NCI-H2196 (cell line): Measurements from ENCODE around the gene ANKRD10.
"Not testable (repeated sequence)": the region's sequence is repeated elsewhere in the genome, so short reads cannot be mapped to it uniquely, and the experiment has no call there.

Source experiments
- DNase-seq: peaks from one replicate; lab custom pipeline; 2025; ENCODE audit not compliant: unreplicated experiment; lab: John Stamatoyannopoulos, UW

Gene ANKRD10

GRCh38 chr13:110869805-110870706 lies 44.8 kb downstream of the ANKRD10 start:
- DNase-seq = no peak

GRCh38 chr13:110869231-110869804 lies 45.6 kb downstream of the ANKRD10 start:
- DNase-seq = no peak

GRCh38 chr13:110868720-110869119 lies 46.1 kb downstream of the ANKRD10 start:
- DNase-seq = no peak

- no peak for DNase-seq
These were observed 47.5 kb downstream of the ANKRD10 start for GRCh38 chr13:110867380-110867779.

GRCh38 chr13:110866491-110867170 lies 48.2 kb downstream of the ANKRD10 start:
- no peak for DNase-seq

GRCh38 chr13:110863685-110864084 lies 51.2 kb downstream of the ANKRD10 start:
- no peak for DNase-seq

GRCh38 chr13:110860983-110861382 lies 53.9 kb downstream of the ANKRD10 start:
- no peak for DNase-seq

GRCh38 chr13:110856942-110857835 lies 57.7 kb downstream of the ANKRD10 start:
- no peak for DNase-seq

- DNase-seq = no peak
These were observed 59.5 kb downstream of the ANKRD10 start for GRCh38 chr13:110855363-110855762.

GRCh38 chr13:110854866-110855265 lies 60.0 kb downstream of the ANKRD10 start:
- DNase-seq = no peak

GRCh38 chr13:110853235-110853721 lies 61.6 kb downstream of the ANKRD10 start:
- no peak for DNase-seq

GRCh38 chr13:110850840-110851239 lies 64.0 kb downstream of the ANKRD10 start:
- DNase-seq = no peak

GRCh38 chr13:110850006-110850405 lies 64.9 kb downstream of the ANKRD10 start:
- no peak for DNase-seq

- no peak for DNase-seq
These were observed 69.3 kb downstream of the ANKRD10 start for GRCh38 chr13:110845520-110845919.

GRCh38 chr13:110841846-110842245 lies 73.0 kb downstream of the ANKRD10 start:
- no peak for DNase-seq

- DNase-seq = no peak
These were observed 73.5 kb downstream of the ANKRD10 start for GRCh38 chr13:110841406-110841805.

GRCh38 chr13:110838867-110839538 lies 75.9 kb downstream of the ANKRD10 start:
- DNase-seq = no peak

GRCh38 chr13:110838116-110838515 lies 76.8 kb downstream of the ANKRD10 start:
- DNase-seq = no peak

GRCh38 chr13:110837397-110838061 lies 77.3 kb downstream of the ANKRD10 start:
- not testable (repeated sequence) for DNase-seq

GRCh38 chr13:110836605-110836903 lies 78.3 kb downstream of the ANKRD10 start:
- DNase-seq = no peak
